Osteocyte (in vitro differentiated cells): ENCODE measurements around the gene METTL1. TPM values are rescaled to one million over a fixed set of nuclear protein-coding genes. Genes with fewer than 3 reads are reported as not detected.
A peak's percentile ranks its signal among the peaks of the same experiment; 100 is the strongest.

Experiments
- DNase-seq: peaks from one replicate; pipeline ENCODE4 v3.0.0; 2021; ENCODE audit warnings: mixed read lengths; ENCODE audit not compliant: unreplicated experiment; ENCODE audit errors: extremely low spot score
- H3K27ac Mint-ChIP-seq: one replicate; pipeline ENCODE4 v1.8.0; 2021; ENCODE audit warnings: mild to moderate bottlenecking, mixed read lengths; ENCODE audit not compliant: unreplicated experiment
- H3K27me3 Mint-ChIP-seq: one replicate; pipeline ENCODE4 v1.8.0; 2021; ENCODE audit warnings: mixed read lengths; ENCODE audit not compliant: unreplicated experiment
- H3K36me3 Mint-ChIP-seq: one replicate; pipeline ENCODE4 v1.8.0; 2021; ENCODE audit warnings: mixed read lengths; ENCODE audit not compliant: unreplicated experiment
- H3K4me1 Mint-ChIP-seq: one replicate; pipeline ENCODE4 v1.8.0; 2021; ENCODE audit warnings: mixed read lengths; ENCODE audit not compliant: unreplicated experiment
- H3K4me3 Mint-ChIP-seq: one replicate; pipeline ENCODE4 v1.8.0; 2021; ENCODE audit warnings: mild to moderate bottlenecking, moderate library complexity, mixed read lengths; ENCODE audit not compliant: unreplicated experiment
- H3K9me3 Mint-ChIP-seq: one replicate; pipeline ENCODE4 v1.8.0; 2021; ENCODE audit warnings: mixed read lengths; ENCODE audit not compliant: unreplicated experiment
- total RNA-seq: library from RNA; stranded (reverse); gene quantifications from 2 replicates; pipeline ENCODE4 v1.2.1, GENCODE V29; 2021
- TF ChIP-seq, protein P1 (sequence below): fragments of 200-600 bp; sonication (generic); IDR thresholded peaks from 2 replicates; pipeline ENCODE4 v1.5.0; 2021; ENCODE audit warnings: antibody characterized with exemption, mild to moderate bottlenecking, moderate library complexity

Gene METTL1
- total RNA-seq, 1 donor from 2014 or later: 23.9 TPM

DNA sequence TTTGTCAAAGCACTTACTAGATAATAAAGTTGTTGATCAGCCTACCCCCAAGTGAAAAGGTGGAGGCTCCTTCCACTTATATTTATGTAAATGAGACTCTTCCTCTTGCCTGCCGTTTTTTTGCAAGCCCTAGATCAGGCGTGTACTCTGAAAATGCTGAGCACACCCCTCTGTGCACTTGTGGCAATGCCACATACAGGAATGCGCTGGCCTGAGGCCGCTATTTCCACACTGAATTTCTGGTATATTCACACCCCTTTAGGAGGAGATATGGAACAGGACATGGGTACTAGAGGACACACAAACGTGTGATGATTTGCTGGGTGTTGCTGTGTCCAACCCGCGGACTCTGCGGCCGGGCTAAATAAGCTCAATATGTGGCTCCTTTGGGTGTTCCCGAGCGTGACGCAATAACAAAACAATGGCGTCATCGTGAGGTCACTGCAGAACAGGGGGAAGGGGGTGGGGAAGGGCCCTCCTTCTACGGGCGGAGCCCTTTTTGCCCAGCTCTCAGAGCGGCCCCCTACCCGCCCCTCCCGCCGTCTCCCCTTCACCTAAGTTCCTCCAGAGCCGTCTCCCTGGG is 27.6 kb downstream of the METTL1 start:
- no peak for DNase-seq
- peaks cover 19% of the 10 kb centered on the region for H3K36me3 Mint-ChIP-seq
- H3K27me3 Mint-ChIP-seq: peaks cover 30% of the 10 kb centered on the region

DNA sequence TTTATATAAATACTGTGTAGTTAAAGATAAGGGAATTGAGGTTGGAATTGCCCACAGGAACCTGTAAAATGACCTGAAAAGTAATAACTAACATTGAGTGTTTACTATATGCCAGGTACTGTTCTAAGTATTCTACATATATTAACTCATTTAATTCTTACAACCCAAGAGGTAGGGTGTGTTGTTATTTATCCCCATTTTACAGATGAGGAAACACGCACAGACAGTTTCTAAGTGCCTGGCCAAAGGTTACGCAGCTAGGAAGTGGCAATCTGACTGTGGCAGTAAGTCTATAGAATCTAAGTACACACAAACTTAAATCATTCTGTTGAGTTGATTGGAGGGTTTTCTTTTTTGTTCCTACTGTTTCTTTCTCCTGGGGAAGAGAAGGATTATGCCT is 28.1 kb downstream of the METTL1 start:
- Mint-ChIP-seq H3K4me1 (peaks cover 23% of the 10 kb centered on the region), H3K27me3 (peaks cover 35% of the 10 kb centered on the region), H3K36me3 (peaks cover 14% of the 10 kb centered on the region), H3K4me3 (peak overlapping the region; percentile 97), H3K27ac (peak overlapping the region; percentile 100), H3K9me3 (no peaks in the 10 kb centered on the region)
- DNase-seq: no peak
- TF ChIP-seq, protein P1, sequence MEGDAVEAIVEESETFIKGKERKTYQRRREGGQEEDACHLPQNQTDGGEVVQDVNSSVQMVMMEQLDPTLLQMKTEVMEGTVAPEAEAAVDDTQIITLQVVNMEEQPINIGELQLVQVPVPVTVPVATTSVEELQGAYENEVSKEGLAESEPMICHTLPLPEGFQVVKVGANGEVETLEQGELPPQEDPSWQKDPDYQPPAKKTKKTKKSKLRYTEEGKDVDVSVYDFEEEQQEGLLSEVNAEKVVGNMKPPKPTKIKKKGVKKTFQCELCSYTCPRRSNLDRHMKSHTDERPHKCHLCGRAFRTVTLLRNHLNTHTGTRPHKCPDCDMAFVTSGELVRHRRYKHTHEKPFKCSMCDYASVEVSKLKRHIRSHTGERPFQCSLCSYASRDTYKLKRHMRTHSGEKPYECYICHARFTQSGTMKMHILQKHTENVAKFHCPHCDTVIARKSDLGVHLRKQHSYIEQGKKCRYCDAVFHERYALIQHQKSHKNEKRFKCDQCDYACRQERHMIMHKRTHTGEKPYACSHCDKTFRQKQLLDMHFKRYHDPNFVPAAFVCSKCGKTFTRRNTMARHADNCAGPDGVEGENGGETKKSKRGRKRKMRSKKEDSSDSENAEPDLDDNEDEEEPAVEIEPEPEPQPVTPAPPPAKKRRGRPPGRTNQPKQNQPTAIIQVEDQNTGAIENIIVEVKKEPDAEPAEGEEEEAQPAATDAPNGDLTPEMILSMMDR: no peak

More for the DNA sequence above, 27.6 kb downstream of the METTL1 start:
- TF ChIP-seq, protein P1: no peak
- H3K9me3 Mint-ChIP-seq: no peaks in the 10 kb centered on the region
- H3K4me1 Mint-ChIP-seq: peaks cover 18% of the 10 kb centered on the region
- H3K27ac Mint-ChIP-seq: peak overlapping the region; percentile 100
- peak overlapping the region; percentile 97 for H3K4me3 Mint-ChIP-seq

DNA sequence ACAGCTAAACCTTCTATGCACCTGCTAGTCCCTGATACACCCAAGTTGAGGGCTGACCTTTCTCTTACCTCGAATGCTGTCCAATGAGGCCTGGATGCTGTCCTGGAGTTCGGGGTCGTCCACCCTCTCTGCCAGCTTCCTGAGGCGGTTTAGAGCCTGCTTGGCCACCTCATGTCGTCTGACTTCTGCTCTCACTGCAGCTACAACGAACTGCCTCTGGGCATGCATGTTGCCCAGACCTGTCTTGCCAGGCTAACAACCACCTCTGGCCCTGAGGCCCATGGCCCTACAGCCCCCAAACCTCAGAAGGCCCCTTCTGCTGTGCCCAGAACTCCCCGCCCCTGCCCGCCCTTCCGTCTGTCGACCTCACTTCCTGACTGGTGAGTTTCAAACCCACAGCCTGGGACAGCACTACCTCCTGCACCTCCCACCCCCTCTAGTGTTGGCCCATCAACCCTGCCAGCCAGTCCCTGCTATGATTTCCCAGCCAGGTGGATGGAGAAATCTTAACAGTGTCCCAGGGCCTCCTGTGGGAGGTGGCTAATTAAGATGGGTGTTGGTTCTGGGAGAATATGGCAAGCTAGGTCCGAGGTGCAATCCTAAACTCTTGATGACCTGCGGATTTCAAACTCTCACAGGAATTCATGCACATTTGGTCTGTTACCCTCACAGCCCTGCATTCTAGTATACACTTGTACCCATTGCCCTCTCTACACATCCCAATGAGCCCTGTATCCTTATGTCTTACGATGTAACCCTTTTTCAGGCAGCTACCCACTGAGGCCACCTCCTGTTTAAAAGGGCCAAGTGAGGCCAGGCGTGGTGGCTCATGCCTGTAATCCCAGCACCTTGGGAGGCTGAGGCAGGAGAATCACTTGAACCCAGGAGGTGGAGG is 29.8 kb downstream of the METTL1 start:
- Mint-ChIP-seq H3K4me3 (no peak overlapping the region), H3K4me1 (peaks cover 24% of the 10 kb centered on the region), H3K36me3 (peaks cover 6% of the 10 kb centered on the region), H3K9me3 (no peaks in the 10 kb centered on the region), H3K27ac (no peak overlapping the region), H3K27me3 (peaks cover 35% of the 10 kb centered on the region)
- TF ChIP-seq, protein P1: no peak
- no peak for DNase-seq

DNA sequence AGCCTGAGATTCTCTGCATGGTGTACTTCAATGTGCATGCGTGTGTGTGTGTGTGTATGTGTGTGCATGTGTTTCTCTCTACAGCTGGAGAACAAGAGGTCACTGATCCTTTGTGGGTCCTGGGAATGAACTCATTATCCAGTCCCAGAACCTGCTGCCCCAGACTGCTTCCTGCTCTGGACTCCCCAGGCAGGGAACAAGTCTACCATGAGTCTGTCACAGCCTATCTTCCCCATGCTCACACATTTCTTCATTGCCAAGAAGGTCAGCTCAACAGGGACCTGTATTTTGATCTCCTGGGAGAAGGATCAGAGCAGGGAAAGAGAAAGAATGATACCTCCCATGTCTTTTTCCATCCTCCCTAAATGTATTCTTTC is 30.5 kb downstream of the METTL1 start:
- TF ChIP-seq, protein P1: no peak
- DNase-seq: no peak
- no peak overlapping the region for H3K4me3 Mint-ChIP-seq
- H3K27ac Mint-ChIP-seq: no peak overlapping the region
- H3K36me3 Mint-ChIP-seq: peaks cover 4% of the 10 kb centered on the region
- peaks cover 42% of the 10 kb centered on the region for H3K27me3 Mint-ChIP-seq
- peaks cover 30% of the 10 kb centered on the region for H3K4me1 Mint-ChIP-seq
- H3K9me3 Mint-ChIP-seq: no peaks in the 10 kb centered on the region

DNA sequence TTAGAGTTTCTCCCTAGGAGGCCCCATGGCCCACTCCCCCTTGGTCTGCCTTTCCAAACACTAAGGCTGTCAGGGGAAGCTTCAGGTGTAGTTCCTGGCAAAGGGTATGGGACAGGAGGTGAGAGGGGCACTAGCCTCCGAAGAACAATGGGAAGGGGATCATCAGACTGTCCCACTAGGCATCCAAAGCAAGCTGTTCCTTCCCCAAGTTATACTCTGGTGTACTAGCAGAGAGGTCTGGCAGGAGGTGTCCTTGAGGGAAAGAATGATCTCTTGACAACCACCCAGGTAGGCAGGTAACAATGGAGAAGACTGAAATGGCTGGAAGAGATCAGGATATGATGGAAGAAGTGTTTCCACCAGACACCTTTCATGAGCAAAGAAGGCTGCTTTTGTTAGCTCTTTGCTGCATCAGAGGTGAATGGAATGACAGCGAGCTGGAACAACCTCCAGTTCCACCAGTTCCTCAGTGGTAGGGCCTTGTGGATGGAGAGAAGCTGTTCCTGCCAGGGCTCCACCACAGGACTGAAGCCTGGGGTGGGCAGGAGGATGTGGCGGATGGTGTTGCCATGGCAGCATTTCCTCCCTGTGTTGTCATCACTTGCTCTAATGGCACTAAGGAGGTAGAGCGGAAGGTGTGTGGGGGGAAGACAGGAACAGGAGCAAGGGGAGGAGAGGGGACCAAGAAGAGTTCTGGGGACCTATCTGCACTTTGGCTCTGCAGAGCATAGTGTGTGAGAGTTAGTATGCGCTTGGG is 31.1 kb downstream of the METTL1 start:
- H3K4me1 Mint-ChIP-seq: peaks cover 29% of the 10 kb centered on the region
- no peaks in the 10 kb centered on the region for H3K36me3 Mint-ChIP-seq
- no peak overlapping the region for H3K27ac Mint-ChIP-seq
- H3K4me3 Mint-ChIP-seq: no peak overlapping the region
- TF ChIP-seq, protein P1: no peak
- H3K27me3 Mint-ChIP-seq: peaks cover 46% of the 10 kb centered on the region
- no peak for DNase-seq
- H3K9me3 Mint-ChIP-seq: no peaks in the 10 kb centered on the region
